ENCODE results near the gene CCNQ.

CCNQ gene

DNA sequence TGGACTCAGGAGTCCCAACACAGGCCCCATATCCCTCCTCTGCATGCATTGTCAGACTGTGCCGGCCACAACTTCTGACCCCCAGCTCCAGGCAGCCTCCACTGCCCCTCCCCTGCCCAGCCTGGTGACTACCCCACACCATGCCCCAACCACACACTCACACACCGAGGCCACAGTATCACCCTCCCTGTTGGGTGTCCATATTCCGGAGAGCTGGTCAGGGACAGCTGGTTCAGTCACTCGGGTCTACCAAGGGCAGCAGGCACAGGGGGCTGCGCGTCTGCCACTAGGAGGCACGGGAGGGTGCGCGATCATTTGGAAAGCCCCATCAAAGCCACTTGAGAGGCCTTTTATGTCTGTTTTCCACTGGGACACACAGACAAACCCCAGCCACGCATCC lies 26.3 kb downstream of the CCNQ start:
- no peak overlapping the region for H3K27ac ChIP-seq
- TF ChIP-seq ZFX (IDR thresholded peaks at IDR 0.05): no peak
- TF ChIP-seq, protein P1, sequence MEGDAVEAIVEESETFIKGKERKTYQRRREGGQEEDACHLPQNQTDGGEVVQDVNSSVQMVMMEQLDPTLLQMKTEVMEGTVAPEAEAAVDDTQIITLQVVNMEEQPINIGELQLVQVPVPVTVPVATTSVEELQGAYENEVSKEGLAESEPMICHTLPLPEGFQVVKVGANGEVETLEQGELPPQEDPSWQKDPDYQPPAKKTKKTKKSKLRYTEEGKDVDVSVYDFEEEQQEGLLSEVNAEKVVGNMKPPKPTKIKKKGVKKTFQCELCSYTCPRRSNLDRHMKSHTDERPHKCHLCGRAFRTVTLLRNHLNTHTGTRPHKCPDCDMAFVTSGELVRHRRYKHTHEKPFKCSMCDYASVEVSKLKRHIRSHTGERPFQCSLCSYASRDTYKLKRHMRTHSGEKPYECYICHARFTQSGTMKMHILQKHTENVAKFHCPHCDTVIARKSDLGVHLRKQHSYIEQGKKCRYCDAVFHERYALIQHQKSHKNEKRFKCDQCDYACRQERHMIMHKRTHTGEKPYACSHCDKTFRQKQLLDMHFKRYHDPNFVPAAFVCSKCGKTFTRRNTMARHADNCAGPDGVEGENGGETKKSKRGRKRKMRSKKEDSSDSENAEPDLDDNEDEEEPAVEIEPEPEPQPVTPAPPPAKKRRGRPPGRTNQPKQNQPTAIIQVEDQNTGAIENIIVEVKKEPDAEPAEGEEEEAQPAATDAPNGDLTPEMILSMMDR (conservative IDR thresholded peaks at IDR 0.05): no peak

DNA sequence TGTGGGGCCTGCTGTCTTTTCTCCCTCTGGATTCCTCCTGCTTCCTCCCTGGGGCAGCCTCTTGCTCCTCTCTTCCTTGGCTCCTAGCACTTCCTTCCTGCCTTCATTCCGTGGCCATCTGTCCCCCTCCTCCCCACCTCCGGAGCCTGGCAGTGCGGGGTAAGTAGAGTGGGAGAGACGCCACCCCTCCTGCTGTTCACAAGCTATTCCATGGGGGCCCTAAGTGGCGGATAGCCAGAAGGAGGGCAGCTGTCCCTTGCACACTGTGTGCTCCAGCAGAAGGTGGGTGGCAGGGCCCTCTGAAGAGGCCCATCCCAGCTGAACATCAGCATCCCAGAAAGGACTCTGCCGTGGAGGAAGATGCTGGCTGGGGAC lies 27.4 kb downstream of the CCNQ start:
- TF ChIP-seq, protein P1 (conservative IDR thresholded peaks at IDR 0.05): no peak

DNA sequence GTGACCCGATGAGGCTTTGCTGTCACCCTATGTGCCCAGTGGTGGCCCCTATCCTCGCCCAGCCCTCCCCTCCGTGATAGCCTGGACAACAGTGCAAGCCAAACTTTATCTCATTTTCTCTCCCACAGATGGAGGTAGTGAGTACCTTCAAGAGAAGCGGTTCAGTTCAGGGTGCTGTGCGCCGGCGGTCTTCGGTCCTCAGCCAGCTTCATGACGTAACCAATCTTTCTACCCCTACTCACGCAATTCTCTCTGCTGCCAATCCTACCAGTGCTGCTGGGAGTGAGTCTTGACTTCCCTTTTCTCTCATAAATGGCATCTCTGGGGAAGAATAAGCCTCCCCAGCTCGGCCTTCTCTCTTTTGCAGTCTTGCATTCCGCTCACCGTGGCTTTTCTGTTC lies 29.5 kb downstream of the CCNQ start:
- H3K27ac ChIP-seq: no peak overlapping the region
- TF ChIP-seq, protein P1 (conservative IDR thresholded peaks at IDR 0.05): no peak
- TF ChIP-seq ZFX (IDR thresholded peaks at IDR 0.05): no peak

More for the DNA sequence above, 27.4 kb downstream of the CCNQ start:
- H3K27ac ChIP-seq: no peak overlapping the region

DNA sequence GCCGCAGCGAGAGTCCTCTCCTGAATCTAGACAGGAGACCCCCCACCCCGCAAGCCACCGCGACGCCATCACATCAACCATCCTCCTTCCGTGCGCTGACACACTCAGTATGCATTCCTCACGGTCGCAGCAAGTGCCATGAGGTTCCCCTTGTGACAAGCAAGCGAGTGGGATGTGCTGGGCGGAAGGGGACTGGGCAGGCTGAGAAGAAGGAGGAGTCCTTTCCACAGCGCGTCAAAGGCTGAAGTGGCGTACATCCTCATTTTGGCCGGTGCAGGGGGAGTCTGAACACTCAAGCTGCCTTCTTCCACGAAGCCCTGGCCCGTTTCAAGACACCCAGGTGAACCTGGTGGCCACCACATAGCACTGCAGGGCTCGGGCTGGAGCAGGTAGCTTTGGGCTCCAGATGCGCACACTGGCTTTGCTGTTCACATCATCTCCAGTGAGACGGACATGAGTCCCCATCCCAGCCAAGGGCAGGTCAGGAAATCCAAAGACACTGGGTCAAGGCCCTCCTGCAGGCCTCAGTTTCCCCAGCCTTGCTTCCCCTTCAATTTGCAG lies 30.4 kb downstream of the CCNQ start:
- no peak overlapping the region for H3K27ac ChIP-seq
- TF ChIP-seq, protein P1 (conservative IDR thresholded peaks at IDR 0.05): no peak; the same call in 1 of the 2 replicates
- no peak for TF ChIP-seq ZFX (IDR thresholded peaks at IDR 0.05)

DNA sequence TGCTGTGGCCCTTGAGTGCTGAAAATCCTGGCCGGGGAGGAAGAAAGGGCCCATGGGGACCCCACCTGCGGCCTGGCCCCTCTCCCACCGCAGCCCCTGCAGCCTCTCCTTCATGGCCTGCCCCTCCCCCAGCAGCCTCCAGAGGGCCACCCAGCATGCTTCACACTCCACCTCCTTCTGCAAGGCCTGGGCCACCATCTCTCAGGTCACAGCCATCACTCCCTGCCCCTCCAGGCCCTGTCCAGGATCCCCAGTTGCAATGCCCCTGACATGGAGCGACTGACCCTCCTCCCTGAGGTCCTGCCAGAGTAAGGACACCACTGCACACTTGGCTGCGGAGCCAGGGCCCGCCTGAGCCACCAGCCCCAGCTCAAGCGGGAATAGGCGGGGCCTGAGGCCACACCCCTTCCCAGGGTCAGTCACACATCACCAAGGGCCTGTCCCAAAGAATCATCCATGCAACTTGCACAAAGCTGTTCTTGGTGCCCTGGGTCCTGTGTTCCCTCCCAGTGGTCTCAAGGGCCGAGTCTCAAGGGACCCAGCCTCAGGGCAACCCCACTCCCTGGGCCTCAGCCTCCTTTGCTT lies 32.9 kb downstream of the CCNQ start:
- H3K27ac ChIP-seq: no peak overlapping the region

DNA sequence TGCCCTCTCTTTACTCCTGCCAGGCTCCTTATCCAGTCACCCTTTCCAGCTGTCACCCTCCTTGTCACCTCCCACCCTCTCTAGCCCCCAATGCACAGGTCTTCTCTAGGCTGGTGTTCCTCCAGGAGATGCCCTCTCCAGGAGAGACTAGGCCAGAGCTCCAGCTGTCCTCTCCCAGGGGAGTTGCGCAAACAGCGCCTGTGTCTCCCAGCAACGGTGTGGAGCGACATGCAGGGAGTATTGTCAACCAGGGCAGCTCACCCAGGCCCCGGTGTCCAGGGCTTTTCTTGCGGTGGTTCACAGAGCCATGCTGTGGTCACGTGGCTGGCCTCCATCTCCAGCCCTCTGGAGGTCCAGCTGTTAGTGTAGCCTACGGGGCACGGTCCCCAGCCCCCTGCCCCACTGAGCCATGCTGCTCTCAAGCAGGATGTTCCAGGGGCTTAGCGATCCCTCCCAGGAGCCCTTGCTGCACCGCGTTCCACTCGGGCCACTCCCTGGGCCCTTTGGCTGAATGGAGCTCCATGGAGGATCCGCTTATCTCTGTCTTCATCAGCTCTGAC lies 34.8 kb downstream of the CCNQ start:
- no peak overlapping the region for H3K27ac ChIP-seq
- no peak for TF ChIP-seq ZFX (IDR thresholded peaks at IDR 0.05)

More for the DNA sequence above, 32.9 kb downstream of the CCNQ start:
- TF ChIP-seq ZFX (IDR thresholded peaks at IDR 0.05): no peak
- TF ChIP-seq, protein P1 (conservative IDR thresholded peaks at IDR 0.05): no peak

DNA sequence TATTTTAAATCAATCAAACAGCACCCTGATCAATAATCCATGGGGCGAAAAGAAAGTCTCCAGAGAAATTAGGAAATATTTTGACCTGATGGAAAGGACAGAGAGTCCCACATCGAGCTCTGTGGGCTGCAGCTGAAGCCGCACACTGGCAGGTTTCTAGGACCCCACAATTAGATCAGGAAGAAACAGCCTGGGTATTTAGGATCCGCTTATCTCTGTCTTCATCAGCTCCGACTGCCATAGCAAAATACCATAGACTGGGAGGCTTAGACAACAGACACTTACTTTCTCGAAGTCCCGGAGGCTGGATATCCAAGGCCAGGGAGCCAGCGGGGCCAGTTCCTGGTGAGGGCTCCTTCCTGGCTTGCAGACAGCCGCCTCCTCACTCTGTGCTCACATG lies 36.4 kb downstream of the CCNQ start:
- no peak for TF ChIP-seq ZFX (IDR thresholded peaks at IDR 0.05)
- TF ChIP-seq, protein P1 (conservative IDR thresholded peaks at IDR 0.05): no peak
- no peak overlapping the region for H3K27ac ChIP-seq

DNA sequence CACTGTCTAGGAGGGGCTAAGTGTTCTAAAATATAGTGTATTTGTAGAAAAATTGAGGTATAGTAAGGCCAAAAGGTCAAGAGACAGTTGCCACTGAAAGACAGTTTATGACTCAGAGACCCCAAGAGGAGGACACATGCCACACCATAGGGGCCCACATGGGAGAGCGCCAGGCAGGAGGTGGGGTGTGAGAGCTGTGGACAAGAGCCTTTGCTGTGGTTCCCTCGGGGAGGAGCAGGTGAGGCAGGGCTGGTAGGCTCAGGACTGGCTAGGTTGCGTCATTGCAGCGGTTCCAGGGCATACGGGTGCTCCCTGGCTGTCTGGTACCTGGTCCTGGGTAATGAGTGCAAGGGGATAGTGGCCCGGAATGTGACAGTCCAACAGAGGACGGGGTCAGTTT lies 37.6 kb downstream of the CCNQ start:
- TF ChIP-seq, protein P1 (conservative IDR thresholded peaks at IDR 0.05): no peak
- TF ChIP-seq ZFX (IDR thresholded peaks at IDR 0.05): no peak
- no peak overlapping the region for H3K27ac ChIP-seq
